ENCODE results near the gene STAC.
A peak's percentile ranks its signal among the peaks of the same experiment; 100 is the strongest.

STAC gene

DNA sequence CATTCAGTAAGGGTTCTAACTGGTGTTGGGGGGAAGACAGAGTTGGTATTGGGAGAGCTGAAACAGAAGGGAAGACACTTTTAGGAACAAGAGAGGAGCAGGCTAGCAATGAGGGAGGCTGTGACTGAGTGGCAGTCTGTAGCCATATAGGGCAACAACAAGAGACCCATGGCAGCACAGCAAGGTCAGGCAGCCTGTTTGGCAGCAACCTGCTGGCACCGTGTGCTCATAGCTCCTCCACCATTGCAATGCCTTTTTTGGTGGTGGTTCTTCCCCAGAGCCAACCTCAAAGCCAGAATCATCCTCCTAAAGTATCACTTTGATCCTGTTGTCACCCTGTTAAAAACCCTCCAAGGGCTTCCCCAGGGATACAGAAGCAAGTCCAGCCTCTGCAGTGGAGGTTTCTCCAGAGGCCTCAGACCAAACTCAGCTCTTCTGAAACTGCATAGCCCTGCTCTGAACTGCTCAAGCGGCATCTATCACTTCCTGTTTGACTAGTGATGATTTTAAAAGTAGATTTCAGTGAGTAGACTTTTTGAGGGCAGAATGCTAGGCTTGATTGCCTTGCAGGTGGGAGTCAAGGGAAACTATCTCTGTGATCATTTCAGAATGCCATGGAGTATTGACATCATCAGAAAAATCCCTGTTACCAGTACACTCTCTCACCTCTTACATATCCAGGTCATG lies 176.9 kb downstream of the STAC start:
- Histone ChIP-seq H3K27ac (ENCODE audit: low read length) (no peak overlapping the region; the same call in 1 of the 2 replicates), H3K4me2 (ENCODE audit: low read depth, low read length) (no peak overlapping the region), H3K4me3 (ENCODE audit: low read length) (no peak overlapping the region), H3K27me3 (replicated peaks; ENCODE audit: insufficient read depth, low read length) (no peaks in the 10 kb centered on the region), H3K9me3 (replicated peaks; ENCODE audit: insufficient read depth, low read length) (no peaks in the 10 kb centered on the region), H3K9me2 (replicated peaks; ENCODE audit: insufficient read depth, low read length) (no peaks in the 10 kb centered on the region), H3K9ac (ENCODE audit: low read length) (no peak overlapping the region), H3F3A (ENCODE audit: insufficient read depth, low read length) (no peaks in the 10 kb centered on the region), H4K20me1 (ENCODE audit: insufficient read depth, low read length) (no peaks in the 10 kb centered on the region), H3K79me2 (ENCODE audit: low read length) (no peaks in the 10 kb centered on the region), H2AFZ (ENCODE audit: low read length) (no peak overlapping the region), H3K4me1 (ENCODE audit: low read length) (peaks cover 7% of the 10 kb centered on the region; the same call in 1 of the 2 replicates), H3K36me3 (replicated peaks; ENCODE audit: insufficient read depth, low read length) (no peaks in the 10 kb centered on the region)
- TF ChIP-seq, protein P1, sequence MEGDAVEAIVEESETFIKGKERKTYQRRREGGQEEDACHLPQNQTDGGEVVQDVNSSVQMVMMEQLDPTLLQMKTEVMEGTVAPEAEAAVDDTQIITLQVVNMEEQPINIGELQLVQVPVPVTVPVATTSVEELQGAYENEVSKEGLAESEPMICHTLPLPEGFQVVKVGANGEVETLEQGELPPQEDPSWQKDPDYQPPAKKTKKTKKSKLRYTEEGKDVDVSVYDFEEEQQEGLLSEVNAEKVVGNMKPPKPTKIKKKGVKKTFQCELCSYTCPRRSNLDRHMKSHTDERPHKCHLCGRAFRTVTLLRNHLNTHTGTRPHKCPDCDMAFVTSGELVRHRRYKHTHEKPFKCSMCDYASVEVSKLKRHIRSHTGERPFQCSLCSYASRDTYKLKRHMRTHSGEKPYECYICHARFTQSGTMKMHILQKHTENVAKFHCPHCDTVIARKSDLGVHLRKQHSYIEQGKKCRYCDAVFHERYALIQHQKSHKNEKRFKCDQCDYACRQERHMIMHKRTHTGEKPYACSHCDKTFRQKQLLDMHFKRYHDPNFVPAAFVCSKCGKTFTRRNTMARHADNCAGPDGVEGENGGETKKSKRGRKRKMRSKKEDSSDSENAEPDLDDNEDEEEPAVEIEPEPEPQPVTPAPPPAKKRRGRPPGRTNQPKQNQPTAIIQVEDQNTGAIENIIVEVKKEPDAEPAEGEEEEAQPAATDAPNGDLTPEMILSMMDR (IDR thresholded peaks at IDR 0.05; ENCODE audit: low read length) = no peak
- no peak for TF ChIP-seq EZH2 (optimal IDR thresholded peaks at IDR 0.05; ENCODE audit: low read depth, low read length)
- TF ChIP-seq EZH2phosphoT487 (IDR thresholded peaks at IDR 0.05; ENCODE audit: low read length) = no peak
- peak; percentile 55 for DNase-seq

DNA sequence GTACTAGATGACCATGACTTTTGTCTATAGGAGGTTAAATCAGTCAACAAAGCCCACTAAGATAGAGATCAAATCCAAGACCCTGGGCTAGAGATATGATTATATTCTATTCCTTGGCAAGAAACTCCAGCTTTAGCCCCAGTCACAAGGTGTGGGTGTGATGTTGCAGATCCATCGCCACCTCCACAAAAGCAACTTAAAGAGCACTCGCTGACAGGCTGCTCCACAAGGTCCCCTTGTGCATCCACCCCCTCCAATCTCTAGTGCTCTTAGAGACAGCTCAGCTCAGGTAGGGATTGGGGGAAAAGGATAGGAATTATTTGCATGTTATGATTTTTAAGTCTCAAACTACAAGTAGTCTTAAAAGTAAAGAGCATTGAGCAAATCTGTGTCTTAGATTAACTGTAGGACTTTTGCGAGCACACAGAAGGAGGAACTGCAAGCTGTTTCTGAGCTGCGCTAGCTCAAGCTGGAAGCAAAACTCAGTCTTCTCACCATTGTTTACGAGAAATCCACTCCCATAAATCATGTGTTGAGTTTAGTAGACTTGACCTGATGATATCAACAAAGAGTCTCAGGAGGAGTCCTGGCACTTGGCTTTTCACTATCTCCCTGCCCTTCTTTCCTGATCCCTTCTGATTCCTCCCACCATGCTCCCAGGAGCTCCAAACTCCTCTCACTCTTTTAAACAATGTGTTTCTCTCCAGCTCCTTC lies 177.6 kb downstream of the STAC start:
- no peaks in the 10 kb centered on the region for H3K36me3 ChIP-seq (replicated peaks; ENCODE audit: insufficient read depth, low read length)
- H3K79me2 ChIP-seq (ENCODE audit: low read length) = no peaks in the 10 kb centered on the region
- no peaks in the 10 kb centered on the region for H3K27me3 ChIP-seq (replicated peaks; ENCODE audit: insufficient read depth, low read length)
- TF ChIP-seq, protein P1 (IDR thresholded peaks at IDR 0.05; ENCODE audit: low read length) = no peak
- TF ChIP-seq EZH2phosphoT487 (IDR thresholded peaks at IDR 0.05; ENCODE audit: low read length) = no peak
- TF ChIP-seq EZH2 (optimal IDR thresholded peaks at IDR 0.05; ENCODE audit: low read depth, low read length) = no peak
- H2AFZ ChIP-seq (ENCODE audit: low read length) = no peak overlapping the region
- DNase-seq = no peak
- H3K9ac ChIP-seq (ENCODE audit: low read length) = no peak overlapping the region
- no peaks in the 10 kb centered on the region for H4K20me1 ChIP-seq (ENCODE audit: insufficient read depth, low read length)
- no peak overlapping the region for H3K4me2 ChIP-seq (ENCODE audit: low read depth, low read length)
- no peaks in the 10 kb centered on the region for H3K9me2 ChIP-seq (replicated peaks; ENCODE audit: insufficient read depth, low read length)
- no peak overlapping the region for H3K27ac ChIP-seq (ENCODE audit: low read length)
- no peaks in the 10 kb centered on the region for H3F3A ChIP-seq (ENCODE audit: insufficient read depth, low read length)
- H3K4me3 ChIP-seq (ENCODE audit: low read length) = no peak overlapping the region
- H3K4me1 ChIP-seq (ENCODE audit: low read length) = peaks cover 7% of the 10 kb centered on the region; the same call in 1 of the 2 replicates
- H3K9me3 ChIP-seq (replicated peaks; ENCODE audit: insufficient read depth, low read length) = no peaks in the 10 kb centered on the region

DNA sequence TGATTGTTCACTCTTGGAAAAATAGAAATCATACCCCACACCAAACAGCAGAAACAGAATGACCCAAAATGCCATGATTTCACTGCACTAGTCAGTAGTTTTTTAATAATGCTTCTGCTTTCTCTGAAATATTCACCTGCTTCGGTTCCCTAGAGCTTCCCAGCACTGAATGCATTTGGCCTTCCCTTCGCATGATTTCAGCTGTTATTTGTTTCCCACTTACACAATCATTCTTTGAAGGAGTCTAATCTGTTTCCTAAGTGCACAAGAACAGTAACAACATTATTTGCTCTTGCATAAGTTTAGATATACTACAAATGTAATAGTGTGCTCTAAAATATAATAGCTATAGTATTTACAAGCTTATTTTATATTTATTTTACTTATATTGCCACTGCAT lies 178.7 kb downstream of the STAC start:
- DNase-seq = no peak
- Histone ChIP-seq H3K36me3 (replicated peaks; ENCODE audit: insufficient read depth, low read length) (no peaks in the 10 kb centered on the region), H3K27ac (ENCODE audit: low read length) (no peak overlapping the region), H3K4me2 (ENCODE audit: low read depth, low read length) (no peak overlapping the region), H3K9me2 (replicated peaks; ENCODE audit: insufficient read depth, low read length) (no peaks in the 10 kb centered on the region), H3F3A (ENCODE audit: insufficient read depth, low read length) (no peaks in the 10 kb centered on the region), H3K79me2 (ENCODE audit: low read length) (no peaks in the 10 kb centered on the region), H3K4me3 (ENCODE audit: low read length) (no peak overlapping the region), H4K20me1 (ENCODE audit: insufficient read depth, low read length) (no peaks in the 10 kb centered on the region), H3K27me3 (replicated peaks; ENCODE audit: insufficient read depth, low read length) (no peaks in the 10 kb centered on the region), H3K9me3 (replicated peaks; ENCODE audit: insufficient read depth, low read length) (no peaks in the 10 kb centered on the region), H3K4me1 (ENCODE audit: low read length) (peaks cover 7% of the 10 kb centered on the region; the same call in 1 of the 2 replicates), H3K9ac (ENCODE audit: low read length) (no peak overlapping the region), H2AFZ (ENCODE audit: low read length) (no peak overlapping the region)
- TF ChIP-seq, protein P1 (IDR thresholded peaks at IDR 0.05; ENCODE audit: low read length) = no peak
- TF ChIP-seq EZH2 (optimal IDR thresholded peaks at IDR 0.05; ENCODE audit: low read depth, low read length) (no peak), EZH2phosphoT487 (IDR thresholded peaks at IDR 0.05; ENCODE audit: low read length) (no peak)
